ENCODE data around the gene MXRA7.

DNA sequence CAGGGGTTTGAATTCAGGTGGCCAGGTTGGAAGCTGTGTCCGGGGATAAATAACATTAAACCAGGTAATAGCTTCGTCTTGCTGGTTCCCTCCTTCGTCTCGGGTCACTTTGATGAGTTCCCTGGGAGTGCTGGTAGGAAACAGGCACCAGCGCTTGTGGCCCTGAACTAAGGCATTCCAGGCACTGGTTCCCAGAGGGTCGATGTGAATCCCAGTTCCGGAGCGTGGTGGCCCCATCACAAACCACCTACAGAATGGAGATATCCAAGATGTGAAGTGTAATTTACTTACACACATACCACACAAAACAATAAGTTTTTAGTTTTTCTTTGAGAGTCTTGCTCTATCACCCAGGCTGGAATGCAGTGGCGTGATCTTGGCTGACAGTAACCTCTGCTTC, 13.0 kb upstream of the MXRA7 start:
- no peak for TF ChIP-seq SIN3A (IDR thresholded peaks at IDR 0.05; ENCODE audit: borderline replicate concordance, insufficient read depth, low read length)
- TF ChIP-seq POLR2AphosphoS5 (IDR thresholded peaks at IDR 0.05; ENCODE audit: low read depth, low read length) = no peak
- TF ChIP-seq TAF1 (IDR thresholded peaks at IDR 0.05; ENCODE audit: borderline replicate concordance, insufficient read depth, low read length) = no peak

Measured in PFSK-1 (cell line).